Measurements from ENCODE around the gene WDR19. TPM values are rescaled to one million over a fixed set of nuclear protein-coding genes. Genes with fewer than 3 reads are reported as not detected.

WDR19 gene
- polyA plus RNA-seq, 1 of the 3 experiments (the other 2 are of a cell fraction): 23.3 TPM

- Histone ChIP-seq H3K9me2 (0 out of 2 replicates have a peak, but pooled peaks cover 3% of the 10 kb centered on the region), H3K4me3 (ENCODE audit: low read depth in 2 of 2, low read length in 1 of 2) (no peak overlapping the region), H3K79me2 (ENCODE audit: insufficient read depth) (peaks cover 23% of the 10 kb centered on the region), H2AFZ (ENCODE audit: low read depth) (no peak overlapping the region), H3K9me3 (no peaks in the 10 kb centered on the region), H3K27ac (ENCODE audit: low read depth in 2 of 2, low read length in 1 of 2) (no peak overlapping the region), H3K9ac (no peak overlapping the region), H3K36me3 (replicated peaks in 1 of 2; ENCODE audit: control insufficient read depth in 1 of 2, insufficient read depth in 2 of 2, low read length in 1 of 2) (peaks cover 14 to 42% of the 10 kb centered on the region in 2 experiments), H3K4me2 (no peak overlapping the region), H4K20me1 (ENCODE audit: insufficient read depth) (no peaks in the 10 kb centered on the region), H3F3A (replicated peaks; ENCODE audit: insufficient read depth) (peaks cover 17% of the 10 kb centered on the region), H3K4me1 (ENCODE audit: control insufficient read depth in 1 of 2, insufficient read depth in 2 of 2, low read depth in 1 of 2, low read length in 1 of 2) (no peaks in the 10 kb centered on the region), H3K27me3 (ENCODE audit: insufficient read depth) (no peaks in the 10 kb centered on the region)
- POLR2A ChIA-PET: no interaction called here
- CTCF ChIA-PET: no interaction called here
- WGBS (ENCODE audit: low lambda C conversion rate): 84% methylated on average over 4 of the region's 4 CpGs
- no peak for DNase-seq
- no peak for TF ChIP-seq EZH2phosphoT487 (IDR thresholded peaks at IDR 0.05; ENCODE audit: borderline replicate concordance, low read depth)
- no peak for TF ChIP-seq CHD2 (IDR thresholded peaks at IDR 0.05; ENCODE audit: low read length, partially characterized antibody)
- TF ChIP-seq USF1 (IDR thresholded peaks at IDR 0.05; ENCODE audit: borderline replicate concordance, low read depth): no peak
- no peak for TF ChIP-seq NRF1 (IDR thresholded peaks at IDR 0.05; ENCODE audit: low read depth, low read length)
- TF ChIP-seq RXRA (IDR thresholded peaks at IDR 0.05; ENCODE audit: borderline replicate concordance, low read depth): no peak
- no peak for TF ChIP-seq USF2 (IDR thresholded peaks at IDR 0.05; ENCODE audit: borderline replicate concordance, low read depth, low read length)
- TF ChIP-seq TCF12 (IDR thresholded peaks at IDR 0.05): no peak
Observed at GRCh38 chr4:39324897-39325613, 142.7 kb downstream of the WDR19 start.

GRCh38 chr4:39326468-39326977 lies 144.2 kb downstream of the WDR19 start:
- Histone ChIP-seq H3K27ac (ENCODE audit: low read depth in 2 of 2, low read length in 1 of 2) (no peak overlapping the region), H3F3A (replicated peaks; ENCODE audit: insufficient read depth) (peaks cover 3% of the 10 kb centered on the region), H3K36me3 (replicated peaks in 1 of 2; ENCODE audit: control insufficient read depth in 1 of 2, insufficient read depth in 2 of 2, low read length in 1 of 2) (peaks cover 7 to 36% of the 10 kb centered on the region in 2 experiments), H3K4me3 (ENCODE audit: low read depth in 2 of 2, low read length in 1 of 2) (no peak overlapping the region), H4K20me1 (ENCODE audit: insufficient read depth) (no peaks in the 10 kb centered on the region), H3K9me2 (0 out of 2 replicates have a peak, but pooled peaks cover 3% of the 10 kb centered on the region), H3K9me3 (no peaks in the 10 kb centered on the region), H3K4me2 (no peak overlapping the region), H3K79me2 (ENCODE audit: insufficient read depth) (peaks cover 35% of the 10 kb centered on the region), H2AFZ (ENCODE audit: low read depth) (no peak overlapping the region), H3K27me3 (ENCODE audit: insufficient read depth) (no peaks in the 10 kb centered on the region), H3K9ac (no peak overlapping the region), H3K4me1 (ENCODE audit: control insufficient read depth in 1 of 2, insufficient read depth in 2 of 2, low read depth in 1 of 2, low read length in 1 of 2) (no peaks in the 10 kb centered on the region)
- DNase-seq: no peak
- WGBS (ENCODE audit: low lambda C conversion rate): 99% methylated on average over 2 of the region's 2 CpGs
- CTCF ChIA-PET: no interaction called here
- POLR2A ChIA-PET: no interaction called here
- TF ChIP-seq USF1 (IDR thresholded peaks at IDR 0.05; ENCODE audit: borderline replicate concordance, low read depth): no peak
- no peak for TF ChIP-seq REST (IDR thresholded peaks at IDR 0.05; ENCODE audit: low read depth, low read length)
- no peak for TF ChIP-seq RCOR1 (IDR thresholded peaks at IDR 0.05; ENCODE audit: low read length)
- no peak for TF ChIP-seq SIN3A (IDR thresholded peaks at IDR 0.05; ENCODE audit: borderline replicate concordance, low read depth, low read length)
- TF ChIP-seq GABPA (IDR thresholded peaks at IDR 0.05; ENCODE audit: low read depth): no peak
- TF ChIP-seq PBX3 (IDR thresholded peaks at IDR 0.05): no peak
- TF ChIP-seq POLR2AphosphoS5 (IDR thresholded peaks at IDR 0.05; ENCODE audit: low read depth, low read length): no peak
- TF ChIP-seq RXRA (IDR thresholded peaks at IDR 0.05; ENCODE audit: borderline replicate concordance, low read depth): no peak
- TF ChIP-seq EZH2phosphoT487 (IDR thresholded peaks at IDR 0.05; ENCODE audit: borderline replicate concordance, low read depth): no peak
- TF ChIP-seq CTCF (IDR thresholded peaks at IDR 0.05): no peak
- no peak for TF ChIP-seq FOXJ3 (CRISPR knock-in tag; IDR thresholded peaks at IDR 0.05)
- no peak for TF ChIP-seq TEAD4 (IDR thresholded peaks at IDR 0.05; ENCODE audit: borderline replicate concordance, insufficient read depth)
- TF ChIP-seq TCF12 (IDR thresholded peaks at IDR 0.05): no peak
